MM.1S (cell line): ENCODE results near the gene SENP6.

Experiments used
- DNase-seq: peaks from one replicate; pipeline ENCODE4 v3.0.0-alpha.2; 2015
- H2AFZ ChIP-seq: fragments of 300-600 bp; sonication (generic); 2 replicates; pipeline ENCODE4 v1.6.0; 2016; ENCODE audit warnings: antibody characterized with exemption, low read length
- H3F3A ChIP-seq: fragments of 300-600 bp; sonication (generic); 2 replicates; pipeline ENCODE4 v1.6.1; 2016; ENCODE audit warnings: mild to moderate bottlenecking, antibody characterized with exemption, low read length, moderate library complexity, mixed read lengths; ENCODE audit not compliant: insufficient read depth
- H3K27ac ChIP-seq: fragments of 300-600 bp; sonication (generic); 2 replicates; pipeline ENCODE4 v1.5.1; 2016; ENCODE audit warnings: mild to moderate bottlenecking, low read length
- H3K27me3 ChIP-seq: fragments of 300-600 bp; sonication (generic); replicated peaks from 2 replicates; pipeline ENCODE4 v1.6.0; 2016; ENCODE audit warnings: low read length; ENCODE audit not compliant: insufficient read depth
- H3K36me3 ChIP-seq: fragments of 300-600 bp; sonication (generic); replicated peaks from 2 replicates; pipeline ENCODE4 v1.6.1; 2016; ENCODE audit warnings: mild to moderate bottlenecking, low read length, mixed read lengths; ENCODE audit not compliant: insufficient read depth
- H3K4me1 ChIP-seq: fragments of 300-600 bp; sonication (generic); 2 replicates; pipeline ENCODE4 v1.6.1; 2016; ENCODE audit warnings: low read length, mixed read lengths
- H3K4me2 ChIP-seq: fragments of 300-600 bp; sonication (generic); 2 replicates; pipeline ENCODE4 v1.6.0; 2016; ENCODE audit warnings: low read depth, low read length
- H3K4me3 ChIP-seq: fragments of 300-600 bp; sonication (generic); 2 replicates; pipeline ENCODE4 v1.5.1; 2016; ENCODE audit warnings: low read length, mixed read lengths
- H3K79me2 ChIP-seq: fragments of 300-600 bp; sonication (generic); 2 replicates; pipeline ENCODE4 v1.6.1; 2016; ENCODE audit warnings: mixed run types, low read length, mixed read lengths
- H3K9ac ChIP-seq: fragments of 300-600 bp; sonication (generic); 2 replicates; pipeline ENCODE4 v1.6.1; 2016; ENCODE audit warnings: low read length, mixed read lengths
- H3K9me2 ChIP-seq: fragments of 300-600 bp; sonication (generic); replicated peaks from 2 replicates; pipeline ENCODE4 v1.6.1; 2016; ENCODE audit warnings: mild to moderate bottlenecking, low read length, mixed read lengths; ENCODE audit not compliant: insufficient read depth
- H3K9me3 ChIP-seq: fragments of 300-600 bp; sonication (generic); replicated peaks from 2 replicates; pipeline ENCODE4 v1.6.1; 2016; ENCODE audit warnings: mild to moderate bottlenecking, low read length, mixed read lengths; ENCODE audit not compliant: insufficient read depth
- H4K20me1 ChIP-seq: fragments of 300-600 bp; sonication (generic); 2 replicates; pipeline ENCODE4 v1.6.1; 2016; ENCODE audit warnings: mild to moderate bottlenecking, low read length, moderate library complexity, mixed read lengths; ENCODE audit not compliant: insufficient read depth
- CTCF ChIP-seq: fragments of 300-600 bp; sonication (generic); IDR thresholded peaks from 2 replicates; pipeline ENCODE4 v1.5.1; 2016; ENCODE audit warnings: antibody characterized with exemption, low read length, mixed read lengths
- EZH2 ChIP-seq: fragments of 300-600 bp; sonication (generic); optimal IDR thresholded peaks from 2 replicates; pipeline ENCODE3; 2017; ENCODE audit warnings: low read depth, mild to moderate bottlenecking, antibody characterized with exemption, low read length, mixed read lengths
- EZH2phosphoT487 ChIP-seq: fragments of 300-600 bp; sonication (generic); IDR thresholded peaks from 2 replicates; pipeline ENCODE4 v1.6.1; 2018; ENCODE audit warnings: antibody characterized with exemption, low read length

SENP6 gene

GRCh38 chr6:75611702-75612375 is 10.2 kb downstream of the SENP6 start:
- no peaks in the 10 kb centered on the region for H3F3A ChIP-seq
- H3K4me3 ChIP-seq, result no peak overlapping the region
- no peak overlapping the region for H2AFZ ChIP-seq
- peaks cover 100% of the 10 kb centered on the region for H3K79me2 ChIP-seq
- peaks cover 29% of the 10 kb centered on the region for H3K4me1 ChIP-seq
- no peaks in the 10 kb centered on the region for H3K9me3 ChIP-seq
- TF ChIP-seq EZH2phosphoT487, result no peak
- no peak for TF ChIP-seq CTCF
- no peak for TF ChIP-seq EZH2
- H3K4me2 ChIP-seq, result no peak overlapping the region
- H3K9me2 ChIP-seq, result no peaks in the 10 kb centered on the region
- no peak overlapping the region for H3K9ac ChIP-seq
- no peak overlapping the region for H3K27ac ChIP-seq
- no peak for DNase-seq
- no peaks in the 10 kb centered on the region for H3K27me3 ChIP-seq
- H4K20me1 ChIP-seq, result peaks cover 29% of the 10 kb centered on the region
- H3K36me3 ChIP-seq, result no peaks in the 10 kb centered on the region

- no peak overlapping the region for H3K27ac ChIP-seq
- H3K4me2 ChIP-seq, result no peak overlapping the region
- no peak overlapping the region for H2AFZ ChIP-seq
- H3K27me3 ChIP-seq, result no peaks in the 10 kb centered on the region
- no peaks in the 10 kb centered on the region for H3F3A ChIP-seq
- peaks cover 23% of the 10 kb centered on the region for H4K20me1 ChIP-seq
- no peak overlapping the region for H3K4me3 ChIP-seq
- no peaks in the 10 kb centered on the region for H3K9me3 ChIP-seq
- TF ChIP-seq EZH2, result no peak
- no peak for TF ChIP-seq CTCF
- no peak for TF ChIP-seq EZH2phosphoT487
- peaks cover 100% of the 10 kb centered on the region for H3K79me2 ChIP-seq
- DNase-seq, result no peak
- no peaks in the 10 kb centered on the region for H3K36me3 ChIP-seq
- H3K4me1 ChIP-seq, result peaks cover 29% of the 10 kb centered on the region
- no peak overlapping the region for H3K9ac ChIP-seq
- no peaks in the 10 kb centered on the region for H3K9me2 ChIP-seq
Observed at GRCh38 chr6:75612434-75612833, 10.8 kb downstream of the SENP6 start.

GRCh38 chr6:75613056-75613501 is 11.4 kb downstream of the SENP6 start:
- H3K27me3 ChIP-seq, result no peaks in the 10 kb centered on the region
- H3K4me2 ChIP-seq, result peak overlapping the region; percentile 28; the same call in 1 of the 2 replicates
- H3K4me1 ChIP-seq, result peaks cover 29% of the 10 kb centered on the region
- no peak overlapping the region for H2AFZ ChIP-seq
- H3K4me3 ChIP-seq, result no peak overlapping the region
- H3F3A ChIP-seq, result no peaks in the 10 kb centered on the region
- DNase-seq, result no peak
- TF ChIP-seq EZH2 (no peak), EZH2phosphoT487 (no peak), CTCF (no peak)
- peaks cover 20% of the 10 kb centered on the region for H4K20me1 ChIP-seq
- H3K36me3 ChIP-seq, result no peaks in the 10 kb centered on the region
- no peak overlapping the region for H3K9ac ChIP-seq
- no peaks in the 10 kb centered on the region for H3K9me3 ChIP-seq
- H3K79me2 ChIP-seq, result peaks cover 100% of the 10 kb centered on the region
- H3K27ac ChIP-seq, result no peak overlapping the region
- H3K9me2 ChIP-seq, result no peaks in the 10 kb centered on the region
